HL-60/S4 treated with retinoic acid at 250 ng/mL for 4 days and 3 days (cell line): Measurements from ENCODE around the gene RNF182.
"Not testable (repeated sequence)": the region's sequence is repeated elsewhere in the genome, so short reads cannot be mapped to it uniquely, and the experiment has no call there.

Experiments
- in situ Hi-C: fragments of 300-500 bp; cut with MboI; formaldehyde crosslinking; loops from 2 replicates; pipeline ENCODE4 v1.7.0; 2022; ENCODE audit warnings: low sequenced_read_pairs

Gene RNF182

GRCh38 chr6:13998356-13998755 lies 73.6 kb downstream of the RNF182 start:
- in situ Hi-C loops: no loop called here

- in situ Hi-C loops: no loop called here
These were observed 76.1 kb downstream of the RNF182 start for GRCh38 chr6:14000901-14001300.

- in situ Hi-C loops: no loop called here
These were observed 76.7 kb downstream of the RNF182 start for GRCh38 chr6:14001329-14002012.

GRCh38 chr6:14002176-14002947 lies 77.6 kb downstream of the RNF182 start:
- in situ Hi-C loops: no loop called here

- in situ Hi-C loops: no loop called here
These were observed 79.5 kb downstream of the RNF182 start for GRCh38 chr6:14004258-14004657.

GRCh38 chr6:14008809-14009208 lies 84.1 kb downstream of the RNF182 start:
- in situ Hi-C loops: no loop called here

GRCh38 chr6:14009431-14009830 lies 84.7 kb downstream of the RNF182 start:
- in situ Hi-C loops: no loop called here

- in situ Hi-C loops: no loop called here
These were observed 85.5 kb downstream of the RNF182 start for GRCh38 chr6:14010275-14010674.

GRCh38 chr6:14012313-14013030 lies 87.7 kb downstream of the RNF182 start:
- in situ Hi-C loops: no loop called here

- in situ Hi-C loops: no loop called here
These were observed 91.2 kb downstream of the RNF182 start for GRCh38 chr6:14015964-14016363.

GRCh38 chr6:14016432-14016831 lies 91.7 kb downstream of the RNF182 start:
- in situ Hi-C loops: no loop called here

- in situ Hi-C loops: no loop called here
These were observed 92.3 kb downstream of the RNF182 start for GRCh38 chr6:14016935-14017625.

GRCh38 chr6:14017626-14018475 lies 93.1 kb downstream of the RNF182 start:
- in situ Hi-C loops: no loop called here

GRCh38 chr6:14018559-14018958 lies 93.8 kb downstream of the RNF182 start:
- in situ Hi-C loops: not testable (repeated sequence)

- in situ Hi-C loops: no loop called here
These were observed 95.8 kb downstream of the RNF182 start for GRCh38 chr6:14020551-14020950.

- in situ Hi-C loops: no loop called here
These were observed 96.7 kb downstream of the RNF182 start for GRCh38 chr6:14021449-14021848.

- in situ Hi-C loops: no loop called here
These were observed 97.9 kb downstream of the RNF182 start for GRCh38 chr6:14022673-14023072.

GRCh38 chr6:14023855-14024254 lies 99.1 kb downstream of the RNF182 start:
- in situ Hi-C loops: no loop called here

- in situ Hi-C loops: no loop called here
These were observed 100.4 kb downstream of the RNF182 start for GRCh38 chr6:14025160-14025559.

- in situ Hi-C loops: no loop called here
These were observed 102.2 kb downstream of the RNF182 start for GRCh38 chr6:14026831-14027539.
